HepG2 (cell line): ENCODE results near the gene TSPAN3. TPM values are rescaled to one million over a fixed set of nuclear protein-coding genes. Genes with fewer than 3 reads are reported as not detected.

ENCODE experiments used
- ARID2 ChIP-seq: sonication (generic); formaldehyde crosslinking; IDR thresholded peaks from 2 replicates; pipeline ENCODE4 v1.8.1; 2022; ENCODE audit warnings: mild to moderate bottlenecking, missing genetic modification reagents, borderline replicate concordance
- ASH2L ChIP-seq: fragments of 300-600, 200-600 bp; sonication (generic); IDR thresholded peaks from 2 replicates; pipeline ENCODE4 v1.7.0; 2017; ENCODE audit warnings: low read depth, mild to moderate bottlenecking, moderate library complexity, mixed read lengths, low read length; ENCODE audit not compliant: insufficient read length
- CEBPB ChIP-seq: IDR thresholded peaks from 2 replicates; pipeline ENCODE4 v1.6.1; 2011; ENCODE audit warnings: low read depth, low read length, improper control_type of control experiment, borderline replicate concordance
- FLYWCH1 ChIP-seq: sonication (generic); formaldehyde crosslinking; IDR thresholded peaks from 2 replicates; pipeline ENCODE4 v1.8.1; 2023; ENCODE audit warnings: mild to moderate bottlenecking, missing genetic modification reagents
- GZF1 ChIP-seq: sonication (generic); formaldehyde crosslinking; IDR thresholded peaks from 2 replicates; pipeline ENCODE4 v1.5.1; 2020; ENCODE audit warnings: mild to moderate bottlenecking, missing genetic modification reagents
- MEF2D ChIP-seq: sonication (generic); formaldehyde crosslinking; IDR thresholded peaks from 2 replicates; pipeline ENCODE4 v1.5.1; 2020; ENCODE audit warnings: mild to moderate bottlenecking, missing genetic modification reagents
- MYNN ChIP-seq: sonication (generic); formaldehyde crosslinking; IDR thresholded peaks from 2 replicates; pipeline ENCODE4 v1.4.0; 2020; ENCODE audit warnings: mild to moderate bottlenecking, low read depth, missing genetic modification reagents
- NCOR1 ChIP-seq: fragments of 200-600 bp; sonication (generic); IDR thresholded peaks from 2 replicates; pipeline ENCODE4 v1.7.0; 2017; ENCODE audit warnings: antibody characterized with exemption, low read length, borderline replicate concordance
- NFE2 ChIP-seq: sonication (generic); formaldehyde crosslinking; IDR thresholded peaks from 2 replicates; pipeline ENCODE4 v1.4.0; 2020; ENCODE audit warnings: missing genetic modification reagents
- RAD21 ChIP-seq: fragments of 450-650 bp; formaldehyde crosslinking; IDR thresholded peaks from 2 replicates; pipeline ENCODE4 v1.5.0; 2020; ENCODE audit warnings: mild to moderate bottlenecking
- RFX1 ChIP-seq: fragments of 450-650 bp; IDR thresholded peaks from 2 replicates; pipeline ENCODE4 v1.6.1; 2017
- TSC22D2 ChIP-seq: sonication (generic); formaldehyde crosslinking; IDR thresholded peaks from 2 replicates; pipeline ENCODE4 v1.5.1; 2020; ENCODE audit warnings: missing genetic modification reagents, mild to moderate bottlenecking, borderline replicate concordance
- ZBTB49 ChIP-seq: sonication (generic); formaldehyde crosslinking; IDR thresholded peaks from 2 replicates; pipeline ENCODE4 v1.4.0; 2020; ENCODE audit warnings: missing genetic modification reagents, borderline replicate concordance
- ZFP90 ChIP-seq: sonication (generic); formaldehyde crosslinking; IDR thresholded peaks from 2 replicates; pipeline ENCODE4 v1.8.0; 2022; ENCODE audit warnings: missing genetic modification reagents, mild to moderate bottlenecking, inconsistent platforms, borderline replicate concordance
- ZNF331 ChIP-seq: sonication (generic); formaldehyde crosslinking; IDR thresholded peaks from 2 replicates; pipeline ENCODE4 v1.4.0; 2020; ENCODE audit warnings: missing genetic modification reagents
- ZNF383 ChIP-seq: sonication (generic); formaldehyde crosslinking; IDR thresholded peaks from 2 replicates; pipeline ENCODE4 v1.4.0; 2020; ENCODE audit warnings: missing genetic modification reagents, mild to moderate bottlenecking, borderline replicate concordance
- ZNF431 ChIP-seq: sonication (generic); formaldehyde crosslinking; IDR thresholded peaks from 2 replicates; pipeline ENCODE4 v1.9.0; 2022; ENCODE audit warnings: missing genetic modification reagents, low read depth, mild to moderate bottlenecking, borderline replicate concordance
- ZNF83 ChIP-seq: sonication (generic); formaldehyde crosslinking; IDR thresholded peaks from 2 replicates; pipeline ENCODE4 v1.4.0; 2020; ENCODE audit warnings: missing genetic modification reagents, mild to moderate bottlenecking, borderline replicate concordance
- polyA plus RNA-seq, 8 experiments: library from polyadenylated mRNA; depleted of rRNA in 3 of 8; stranded (reverse) in 7 of 8; unstranded in 1 of 8; fragments of >200 nt; fragmentation: Illumina TruSeq in 4 of 8; extraction: Trizol in 4 of 8; gene quantifications; 2 replicates each; pipeline versions ENCODE4 v1.2.1 to v1.2.3, GENCODE V29; 2011 to 2016; ENCODE audit warnings: low read depth in 4 of 8, missing spikeins in 1 of 8, mixed read lengths in 1 of 8; ENCODE audit not compliant: insufficient read depth in 1 of 8
- total RNA-seq, 5 experiments: library from RNA; depleted of rRNA; stranded (reverse); fragments of >200 nt; fragmentation: Illumina TruSeq; extraction: Trizol; gene quantifications; 2 replicates each; pipeline ENCODE4 v1.2.3, GENCODE V29; 2016; ENCODE audit warnings: low read depth in 1 of 5
- TF ChIP-seq, protein P1 (sequence below): sonication (generic); formaldehyde crosslinking; IDR thresholded peaks from 2 replicates; pipeline ENCODE4 v1.5.1; 2020; ENCODE audit warnings: mild to moderate bottlenecking, missing genetic modification reagents, moderate library complexity
- TF ChIP-seq, protein P2 (sequence below): sonication (generic); formaldehyde crosslinking; IDR thresholded peaks from 2 replicates; pipeline ENCODE4 v1.4.0; 2020; ENCODE audit warnings: mild to moderate bottlenecking, missing genetic modification reagents
- TF ChIP-seq, protein P3 (sequence below): sonication (generic); formaldehyde crosslinking; IDR thresholded peaks from 2 replicates; pipeline ENCODE4 v1.4.0; 2020; ENCODE audit warnings: mild to moderate bottlenecking, missing genetic modification reagents, borderline replicate concordance

Gene TSPAN3
- total and polyA plus RNA-seq, 2 of the 13 experiments (the other 11 are each of a cell fraction or from before 2014, with no cell fraction given) = 167 to 170 TPM

DNA sequence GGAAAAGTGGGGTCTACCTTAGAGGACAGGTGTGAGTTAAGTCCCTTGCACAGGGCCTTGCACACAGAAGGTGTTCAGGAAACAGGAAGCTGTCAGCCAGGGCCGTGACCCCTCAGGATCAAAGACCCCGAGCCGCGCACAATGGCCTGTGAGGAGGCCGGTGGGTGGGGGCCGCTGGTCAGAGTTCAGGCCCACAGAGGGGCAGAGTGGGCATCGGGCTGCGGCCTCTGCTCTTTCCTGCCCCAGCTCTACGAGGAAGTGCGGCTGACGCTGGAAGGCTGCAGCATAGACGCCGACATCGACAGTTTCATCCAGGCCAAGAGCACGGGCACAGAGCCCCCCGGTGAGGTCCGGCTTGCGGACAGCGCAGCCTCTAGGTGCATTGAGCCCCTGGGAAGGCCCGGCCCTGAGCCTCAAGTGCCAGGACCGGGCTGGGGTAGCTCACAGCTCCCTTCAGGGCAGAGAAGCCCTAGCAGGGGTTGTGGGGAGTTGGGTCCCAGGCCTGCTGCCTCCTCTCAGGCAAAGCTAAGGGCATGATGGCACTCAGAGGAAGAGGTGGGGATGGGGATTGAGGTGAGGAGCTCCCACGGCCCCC is 38.8 kb downstream of the TSPAN3 start (continued):
- TF ChIP-seq ZBTB49 (no peak), RAD21 (no peak), GZF1 (CRISPR knock-in tag) (no peak), ZNF383 (CRISPR knock-in tag) (no peak), CEBPB (no peak), ZNF431 (CRISPR knock-in tag) (no peak; the same call in 1 of the 2 replicates), NCOR1 (peak; percentile 52; the same call in 1 of the 2 replicates), FLYWCH1 (CRISPR knock-in tag) (no peak), NFE2 (CRISPR knock-in tag) (no peak), ZNF83 (CRISPR knock-in tag) (no peak), ZFP90 (CRISPR knock-in tag) (no peak), TSC22D2 (CRISPR knock-in tag) (0 out of 2 replicates have a peak, but pooled peaks have one; percentile 29), MEF2D (CRISPR knock-in tag) (no peak), ARID2 (CRISPR knock-in tag) (peak; percentile 83), MYNN (CRISPR knock-in tag) (no peak), ASH2L (no peak), ZNF331 (CRISPR knock-in tag) (no peak; the same call in 1 of the 2 replicates), RFX1 (no peak)
- TF ChIP-seq, protein P1, sequence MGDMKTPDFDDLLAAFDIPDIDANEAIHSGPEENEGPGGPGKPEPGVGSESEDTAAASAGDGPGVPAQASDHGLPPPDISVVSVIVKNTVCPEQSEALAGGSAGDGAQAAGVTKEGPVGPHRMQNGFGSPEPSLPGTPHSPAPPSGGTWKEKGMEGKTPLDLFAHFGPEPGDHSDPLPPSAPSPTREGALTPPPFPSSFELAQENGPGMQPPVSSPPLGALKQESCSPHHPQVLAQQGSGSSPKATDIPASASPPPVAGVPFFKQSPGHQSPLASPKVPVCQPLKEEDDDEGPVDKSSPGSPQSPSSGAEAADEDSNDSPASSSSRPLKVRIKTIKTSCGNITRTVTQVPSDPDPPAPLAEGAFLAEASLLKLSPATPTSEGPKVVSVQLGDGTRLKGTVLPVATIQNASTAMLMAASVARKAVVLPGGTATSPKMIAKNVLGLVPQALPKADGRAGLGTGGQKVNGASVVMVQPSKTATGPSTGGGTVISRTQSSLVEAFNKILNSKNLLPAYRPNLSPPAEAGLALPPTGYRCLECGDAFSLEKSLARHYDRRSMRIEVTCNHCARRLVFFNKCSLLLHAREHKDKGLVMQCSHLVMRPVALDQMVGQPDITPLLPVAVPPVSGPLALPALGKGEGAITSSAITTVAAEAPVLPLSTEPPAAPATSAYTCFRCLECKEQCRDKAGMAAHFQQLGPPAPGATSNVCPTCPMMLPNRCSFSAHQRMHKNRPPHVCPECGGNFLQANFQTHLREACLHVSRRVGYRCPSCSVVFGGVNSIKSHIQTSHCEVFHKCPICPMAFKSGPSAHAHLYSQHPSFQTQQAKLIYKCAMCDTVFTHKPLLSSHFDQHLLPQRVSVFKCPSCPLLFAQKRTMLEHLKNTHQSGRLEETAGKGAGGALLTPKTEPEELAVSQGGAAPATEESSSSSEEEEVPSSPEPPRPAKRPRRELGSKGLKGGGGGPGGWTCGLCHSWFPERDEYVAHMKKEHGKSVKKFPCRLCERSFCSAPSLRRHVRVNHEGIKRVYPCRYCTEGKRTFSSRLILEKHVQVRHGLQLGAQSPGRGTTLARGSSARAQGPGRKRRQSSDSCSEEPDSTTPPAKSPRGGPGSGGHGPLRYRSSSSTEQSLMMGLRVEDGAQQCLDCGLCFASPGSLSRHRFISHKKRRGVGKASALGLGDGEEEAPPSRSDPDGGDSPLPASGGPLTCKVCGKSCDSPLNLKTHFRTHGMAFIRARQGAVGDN (CRISPR knock-in tag) = peak; percentile 90
- TF ChIP-seq, protein P2, sequence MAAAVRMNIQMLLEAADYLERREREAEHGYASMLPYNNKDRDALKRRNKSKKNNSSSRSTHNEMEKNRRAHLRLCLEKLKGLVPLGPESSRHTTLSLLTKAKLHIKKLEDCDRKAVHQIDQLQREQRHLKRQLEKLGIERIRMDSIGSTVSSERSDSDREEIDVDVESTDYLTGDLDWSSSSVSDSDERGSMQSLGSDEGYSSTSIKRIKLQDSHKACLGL (CRISPR knock-in tag) = no peak
- TF ChIP-seq, protein P3, sequence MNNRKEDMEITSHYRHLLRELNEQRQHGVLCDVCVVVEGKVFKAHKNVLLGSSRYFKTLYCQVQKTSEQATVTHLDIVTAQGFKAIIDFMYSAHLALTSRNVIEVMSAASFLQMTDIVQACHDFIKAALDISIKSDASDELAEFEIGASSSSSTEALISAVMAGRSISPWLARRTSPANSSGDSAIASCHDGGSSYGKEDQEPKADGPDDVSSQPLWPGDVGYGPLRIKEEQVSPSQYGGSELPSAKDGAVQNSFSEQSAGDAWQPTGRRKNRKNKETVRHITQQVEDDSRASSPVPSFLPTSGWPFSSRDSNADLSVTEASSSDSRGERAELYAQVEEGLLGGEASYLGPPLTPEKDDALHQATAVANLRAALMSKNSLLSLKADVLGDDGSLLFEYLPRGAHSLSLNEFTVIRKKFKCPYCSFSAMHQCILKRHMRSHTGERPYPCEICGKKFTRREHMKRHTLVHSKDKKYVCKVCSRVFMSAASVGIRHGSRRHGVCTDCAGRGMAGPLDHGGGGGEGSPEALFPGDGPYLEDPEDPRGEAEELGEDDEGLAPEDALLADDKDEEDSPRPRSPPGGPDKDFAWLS (CRISPR knock-in tag) = no peak
